ENCODE measurements around the gene PLA2G6.
A peak's percentile ranks its signal among the peaks of the same experiment; 100 is the strongest.
"Not testable (repeated sequence)": the region's sequence is repeated elsewhere in the genome, so short reads cannot be mapped to it uniquely, and the experiment has no call there.

Gene PLA2G6

GRCh38 chr22:38132794-38133193, 48.8 kb downstream of the PLA2G6 start:
- DNase-seq (ENCODE audit: low read depth), result no peak

GRCh38 chr22:38132136-38132535, 49.5 kb downstream of the PLA2G6 start:
- DNase-seq (ENCODE audit: low read depth), result no peak

GRCh38 chr22:38131399-38131798, 50.2 kb downstream of the PLA2G6 start:
- DNase-seq (ENCODE audit: low read depth), result no peak

GRCh38 chr22:38129856-38130255, 51.8 kb downstream of the PLA2G6 start:
- no peak for DNase-seq (ENCODE audit: low read depth)

GRCh38 chr22:38129021-38129420, 52.6 kb downstream of the PLA2G6 start:
- no peak for DNase-seq (ENCODE audit: low read depth)

GRCh38 chr22:38127869-38128268, 53.8 kb downstream of the PLA2G6 start:
- DNase-seq (ENCODE audit: low read depth), result no peak

- no peak for DNase-seq (ENCODE audit: low read depth)
Measured at GRCh38 chr22:38126928-38127668, 54.5 kb downstream of the PLA2G6 start.

GRCh38 chr22:38125751-38126201, 55.9 kb downstream of the PLA2G6 start:
- no peak for DNase-seq (ENCODE audit: low read depth)

- no peak for DNase-seq (ENCODE audit: low read depth)
Measured at GRCh38 chr22:38125038-38125610, 56.5 kb downstream of the PLA2G6 start.

GRCh38 chr22:38124236-38124974, 57.2 kb downstream of the PLA2G6 start:
- no peak for DNase-seq (ENCODE audit: low read depth)

GRCh38 chr22:38122616-38123015, 59.0 kb downstream of the PLA2G6 start:
- DNase-seq (ENCODE audit: low read depth), result no peak

GRCh38 chr22:38120359-38121110, 61.1 kb downstream of the PLA2G6 start:
- no peak for DNase-seq (ENCODE audit: low read depth)

- not testable (repeated sequence) for DNase-seq (ENCODE audit: low read depth)
Measured at GRCh38 chr22:38118747-38119146, 62.9 kb downstream of the PLA2G6 start.

GRCh38 chr22:38118182-38118581, 63.4 kb downstream of the PLA2G6 start:
- no peak for DNase-seq (ENCODE audit: low read depth)

GRCh38 chr22:38117556-38117955, 64.1 kb downstream of the PLA2G6 start:
- not testable (repeated sequence) for DNase-seq (ENCODE audit: low read depth)

- DNase-seq (ENCODE audit: low read depth), result no peak
Measured at GRCh38 chr22:38115423-38116205, 66.0 kb downstream of the PLA2G6 start.

- peak; percentile 34 for DNase-seq (ENCODE audit: low read depth)
Measured at GRCh38 chr22:38114484-38115398, 66.9 kb downstream of the PLA2G6 start.

- no peak for DNase-seq (ENCODE audit: low read depth)
Measured at GRCh38 chr22:38112381-38112780, 69.2 kb downstream of the PLA2G6 start.

- no peak for DNase-seq (ENCODE audit: low read depth)
Measured at GRCh38 chr22:38111925-38112355, 69.7 kb downstream of the PLA2G6 start.
